IMR-90 (cell line): ENCODE results near the gene ZNF488. TPM values are rescaled to one million over a fixed set of nuclear protein-coding genes. Genes with fewer than 3 reads are reported as not detected.

Experiments used
- ATAC-seq: fragments of 200-7000 bp; cut with Tn5 transposase; 2 replicates; pipeline ENCODE4 v1.9.1; 2020; ENCODE audit warnings: low read depth, mild to moderate bottlenecking, moderate library complexity
- BruUV-seq: library from RNA; stranded (reverse); fragments of 400-500 nt; replicated peaks from 2 replicates; lab custom pipeline; 2021; lab: Mats Ljungman, UMichigan
- CTCF ChIA-PET: fragments of 300-600 bp; formaldehyde crosslinking; extraction: SDS; loops from one replicate; lab custom pipeline; 2021; ENCODE audit warnings: antibody characterized with exemption; lab: Yijun Ruan, JAX
- POLR2A ChIA-PET: fragments of 300-600 bp; sonication (Branson Sonifier 250); formaldehyde crosslinking; loops from one replicate; lab custom pipeline; 2022; ENCODE audit warnings: antibody characterized with exemption; ENCODE audit not compliant: unreplicated experiment; lab: Charles Lee
- DNase-seq: peaks from one replicate; pipeline ENCODE4 v3.0.0; 2013
- H2AFZ ChIP-seq: replicated peaks from 2 replicates; pipeline ENCODE3; 2013; ENCODE audit warnings: low read length, mild to moderate bottlenecking; ENCODE audit not compliant: poor library complexity
- H2AK5ac ChIP-seq: 2 replicates; pipeline ENCODE4 v1.6.1; 2013; ENCODE audit warnings: low read depth, low read length, inconsistent platforms
- H2AK9ac ChIP-seq: replicated peaks from 2 replicates; pipeline ENCODE3; 2013; ENCODE audit warnings: mild to moderate bottlenecking, low read depth, low read length, moderate library complexity; ENCODE audit not compliant: poor library complexity
- H2BK120ac ChIP-seq: 2 replicates; pipeline ENCODE4 v1.6.1; 2013; ENCODE audit warnings: low read depth, low read length, inconsistent platforms
- H2BK15ac ChIP-seq: 3 replicates; pipeline ENCODE4 v1.6.1; 2013; ENCODE audit warnings: low read depth, low read length, inconsistent platforms
- H2BK20ac ChIP-seq: 2 replicates; pipeline ENCODE4 v1.6.1; 2013; ENCODE audit warnings: low read depth, mild to moderate bottlenecking, inconsistent platforms, low read length, moderate library complexity
- H2BK5ac ChIP-seq: 2 replicates; pipeline ENCODE4 v1.6.1; 2013; ENCODE audit warnings: mild to moderate bottlenecking, low read depth, low read length, inconsistent platforms; ENCODE audit not compliant: poor library complexity, severe bottlenecking
- H3K14ac ChIP-seq: replicated peaks from 2 replicates; pipeline ENCODE4 v1.6.1; 2013; ENCODE audit warnings: low read depth, low read length, inconsistent platforms
- H3K18ac ChIP-seq: 2 replicates; pipeline ENCODE4 v1.6.1; 2013; ENCODE audit warnings: low read depth, low read length, control low read depth
- H3K23ac ChIP-seq: 2 replicates; pipeline ENCODE4 v1.6.1; 2013; ENCODE audit warnings: low read depth, low read length, inconsistent platforms
- H3K27ac ChIP-seq: 2 replicates; pipeline ENCODE4 v1.5.1; 2013; ENCODE audit warnings: mild to moderate bottlenecking, control low read depth, low read length; ENCODE audit not compliant: insufficient read depth
- H3K27me3 ChIP-seq: 2 replicates; pipeline ENCODE4 v1.6.1; 2013; ENCODE audit warnings: low read length; ENCODE audit not compliant: control insufficient read depth, insufficient read depth
- H3K36me3 ChIP-seq: 2 replicates; pipeline ENCODE4 v1.6.1; 2013; ENCODE audit warnings: low read length, mixed read lengths; ENCODE audit not compliant: control insufficient read depth, insufficient read depth
- H3K4ac ChIP-seq: 2 replicates; pipeline ENCODE4 v1.6.1; 2013; ENCODE audit warnings: low read depth, low read length, inconsistent platforms
- H3K4me1 ChIP-seq: 2 replicates; pipeline ENCODE4 v1.6.1; 2013; ENCODE audit warnings: low read length, mixed read lengths; ENCODE audit not compliant: control insufficient read depth, insufficient read depth
- H3K4me2 ChIP-seq: 2 replicates; pipeline ENCODE4 v1.6.1; 2013; ENCODE audit warnings: low read depth, mild to moderate bottlenecking, control low read depth, low read length, moderate library complexity
- H3K4me3 ChIP-seq: 2 replicates; pipeline ENCODE4 v1.5.1; 2013; ENCODE audit warnings: low read depth, mild to moderate bottlenecking, control low read depth, low read length, moderate library complexity; ENCODE audit not compliant: insufficient read depth
- H3K56ac ChIP-seq: 2 replicates; pipeline ENCODE4 v1.6.1; 2013; ENCODE audit warnings: low read length, inconsistent platforms; ENCODE audit not compliant: insufficient read depth; ENCODE audit errors: extremely low read depth
- H3K79me1 ChIP-seq, 2 experiments: 2 replicates each; pipeline ENCODE4 v1.6.1; 2013; ENCODE audit warnings: low read length in 2 of 2, inconsistent platforms in 1 of 2, low read depth in 1 of 2
- H3K9ac ChIP-seq: 2 replicates; pipeline ENCODE4 v1.6.1; 2013; ENCODE audit warnings: low read depth, low read length, control low read depth
- H3K9me1 ChIP-seq: 2 replicates; pipeline ENCODE4 v1.6.1; 2013; ENCODE audit warnings: low read length, inconsistent platforms; ENCODE audit not compliant: insufficient read depth
- H3K9me3 ChIP-seq: 2 replicates; pipeline ENCODE4 v1.6.1; 2013; ENCODE audit warnings: low read length; ENCODE audit not compliant: control insufficient read depth, insufficient read depth
- H4K20me1 ChIP-seq: 2 replicates; pipeline ENCODE4 v1.6.1; 2013; ENCODE audit warnings: low read length, inconsistent platforms; ENCODE audit not compliant: insufficient read depth
- H4K5ac ChIP-seq: 2 replicates; pipeline ENCODE4 v1.6.1; 2013; ENCODE audit warnings: mild to moderate bottlenecking, low read depth, low read length, control low read depth
- H4K8ac ChIP-seq, 2 experiments: 2 replicates each; pipeline ENCODE4 v1.6.1; 2013; ENCODE audit warnings: low read depth in 2 of 2, low read length in 2 of 2, control low read depth in 1 of 2, inconsistent platforms in 1 of 2
- H4K91ac ChIP-seq: 2 replicates; pipeline ENCODE4 v1.6.1; 2013; ENCODE audit warnings: low read depth, low read length, inconsistent platforms; ENCODE audit not compliant: insufficient read depth
- CHD1 ChIP-seq: IDR thresholded peaks from 2 replicates; pipeline ENCODE4 v1.6.1; 2012; ENCODE audit warnings: low read depth, low read length, improper control_type of control experiment
- CTCF ChIP-seq: conservative IDR thresholded peaks from 2 replicates; pipeline ENCODE4 v1.5.1; 2012; ENCODE audit warnings: mild to moderate bottlenecking, low read depth, low read length, improper control_type of control experiment
- ELK1 ChIP-seq: fragments of 150-350 bp; IDR thresholded peaks from 2 replicates; pipeline ENCODE4 v1.6.1; 2016; ENCODE audit warnings: low read depth, mild to moderate bottlenecking, low read length, moderate library complexity, borderline replicate concordance
- FOS ChIP-seq: fragments of 150-350 bp; IDR thresholded peaks from 2 replicates; pipeline ENCODE4 v1.6.1; 2016; ENCODE audit warnings: low read depth, low read length
- MAFK ChIP-seq: IDR thresholded peaks from 2 replicates; pipeline ENCODE4 v1.6.1; 2012; ENCODE audit warnings: low read depth, low read length, improper control_type of control experiment
- MAZ ChIP-seq: IDR thresholded peaks from 2 replicates; pipeline ENCODE4 v1.6.1; 2012; ENCODE audit warnings: low read depth, mild to moderate bottlenecking, low read length, improper control_type of control experiment, moderate library complexity, borderline replicate concordance
- POLR2A ChIP-seq: IDR thresholded peaks from 2 replicates; pipeline ENCODE4 v1.6.1; 2012; ENCODE audit warnings: mild to moderate bottlenecking, low read depth, low read length
- RAD21 ChIP-seq: IDR thresholded peaks from 2 replicates; pipeline ENCODE4 v1.6.1; 2012; ENCODE audit warnings: low read length, improper control_type of control experiment
- WGBS, 2 experiments: methylation state at CpG; one replicate each; pipeline versions ENCODE4 v1.1.5 to v1.1.7; 2013; ENCODE audit warnings: missing lambda C conversion rate in 2 of 2; ENCODE audit not compliant: insufficient read length in 1 of 2; ENCODE audit errors: extremely low coverage in 2 of 2; 5-methylcytosine and 5-hydroxymethylcytosine counted together
- dilution Hi-C: fragments of 300-500 bp; cut with HindIII; formaldehyde crosslinking; loops from one replicate; pipeline ENCODE4 v1.14.3; 2018; ENCODE audit warnings: low sequenced_read_pairs; ENCODE audit not compliant: unreplicated experiment
- in situ Hi-C: fragments of 300-500 bp; cut with MboI; formaldehyde crosslinking; loops from 3 replicates; pipeline ENCODE4 v1.14.3; 2019; ENCODE audit warnings: low sequenced_read_pairs, inconsistent platforms, mixed read lengths
- intact Hi-C: fragments of 100-400 bp; cut with micrococcal nuclease; formaldehyde crosslinking; loops from 2 replicates; pipeline ENCODE4 v1.10.0; 2022
- polyA plus RNA-seq, 3 experiments: library from polyadenylated mRNA; depleted of rRNA; stranded (reverse); fragments of >200 nt; gene quantifications; 2 replicates each; pipeline ENCODE4 v1.2.3, GENCODE V29; 2012; ENCODE audit warnings: low replicate concordance in 1 of 3
- total RNA-seq: library from RNA; depleted of rRNA; stranded (reverse); fragments of >200 nt; gene quantifications from 2 replicates; pipeline ENCODE4 v1.2.3, GENCODE V29; 2012

ZNF488 gene
- total and polyA plus RNA-seq, 2 of the 4 experiments (the other 2 are of a cell fraction), result under 0.01 to 0.14 TPM

GRCh38 chr10:47331954-47332353, 52.1 kb downstream of the ZNF488 start:
- H2AK5ac ChIP-seq, result no peak overlapping the region
- H2AK9ac ChIP-seq, result peak overlapping the region; percentile 1
- ATAC-seq (no peak), DNase-seq (no peak)
- in situ Hi-C loops (no loop called here), dilution Hi-C loops (no loop called here), intact Hi-C loops (no loop called here)
- H2AFZ ChIP-seq, result no peak overlapping the region
- no peaks in the 10 kb centered on the region for H3K36me3 ChIP-seq
- H4K91ac ChIP-seq, result no peak overlapping the region
- no peak overlapping the region for H2BK5ac ChIP-seq
- WGBS, 2 experiments, result 44% methylated on average over 3 of the region's 7 CpGs; no CpG with 5 or more reads in 1 of the 2 experiments
- H4K5ac ChIP-seq, result no peak overlapping the region
- no peak overlapping the region for H3K14ac ChIP-seq
- H3K4ac ChIP-seq, result no peak overlapping the region
- peaks cover 4% of the 10 kb centered on the region; the same call in 1 of the 2 replicates for H3K9me1 ChIP-seq
- no peak overlapping the region for H3K9ac ChIP-seq
- H3K4me1 ChIP-seq, result peaks cover 1% of the 10 kb centered on the region; the same call in 1 of the 2 replicates
- H3K27me3 ChIP-seq, result peaks cover 8% of the 10 kb centered on the region
- H3K4me2 ChIP-seq, result no peak overlapping the region
- H4K20me1 ChIP-seq, result no peaks in the 10 kb centered on the region
- no peak overlapping the region for H2BK120ac ChIP-seq
- no peak overlapping the region for H3K23ac ChIP-seq
- H2BK20ac ChIP-seq, result no peak overlapping the region
- BruUV-seq, result no TSS peak
- ChIA-PET CTCF (interaction anchor here (0.6 kb wide), 1 partner anchor 105 kb away, joined by 3 read pairs; no protein-coding TSS in a partner anchor), POLR2A (no interaction called here)
- no peak overlapping the region for H3K56ac ChIP-seq
- no peaks in the 10 kb centered on the region for H3K9me3 ChIP-seq
- H3K18ac ChIP-seq, result no peak overlapping the region
- no peak overlapping the region for H2BK15ac ChIP-seq
- no peaks in the 10 kb centered on the region for H3K79me1 ChIP-seq
- no peak overlapping the region for H4K8ac ChIP-seq
- H3K4me3 ChIP-seq, result no peak overlapping the region
- no peak overlapping the region for H3K27ac ChIP-seq
- TF ChIP-seq POLR2A (no peak), CHD1 (no peak), RAD21 (no peak), MAFK (no peak), ELK1 (no peak), FOS (no peak), MAZ (no peak), CTCF (no peak)
